GM12878 (cell line): ENCODE data around the gene LRRC57. TPM values are rescaled to one million over a fixed set of nuclear protein-coding genes. Genes with fewer than 3 reads are reported as not detected.

ENCODE experiments used
- ATAC-seq: fragments of 200-7000 bp; cut with Tn5 transposase; 3 replicates; pipeline ENCODE4 v1.9.1; 2020; ENCODE audit warnings: mild to moderate bottlenecking, moderate library complexity
- BruUV-seq: library from RNA; stranded (reverse); fragments of 400-500 nt; replicated peaks from 2 replicates; lab custom pipeline; 2021; lab: Mats Ljungman, UMichigan
- CTCF ChIA-PET: fragments of 300-600 bp; sonication (Branson Sonifier 250); formaldehyde crosslinking; extraction: SDS; loops from one replicate; lab custom pipeline; 2021; ENCODE audit warnings: inconsistent platforms; lab: Yijun Ruan, JAX
- POLR2A ChIA-PET: fragments of 350-600 bp; formaldehyde crosslinking; extraction: SDS; loops from one replicate; lab custom pipeline; 2021; ENCODE audit warnings: inconsistent platforms; lab: Charles Lee
- RAD21 ChIA-PET: fragments of 300-600 bp; sonication (Branson Sonifier 250); formaldehyde crosslinking; loops from one replicate; lab custom pipeline; 2023; ENCODE audit warnings: antibody characterized with exemption; ENCODE audit not compliant: unreplicated experiment; lab: Charles Lee
- SMC1A ChIA-PET: fragments of 300-600 bp; sonication (Branson Sonifier 250); formaldehyde crosslinking; loops from one replicate; lab custom pipeline; 2023; ENCODE audit not compliant: unreplicated experiment, uncharacterized antibody; lab: Charles Lee
- DNase-seq: peaks from one replicate; pipeline ENCODE4 v3.0.0-alpha.2; 2011; ENCODE audit warnings: low read depth, low spot score
- FAIRE-seq: peaks from 3 replicates; lab custom pipeline; 2011; peaks lifted over from hg19 to GRCh38; lab: Jason Lieb, UNC
- H2AFZ ChIP-seq: 2 replicates; pipeline ENCODE4 v1.6.0; 2011; ENCODE audit warnings: low read depth, low read length, control low read depth; ENCODE audit not compliant: control insufficient read depth
- H3K27ac ChIP-seq: 2 replicates; pipeline ENCODE4 v1.5.1; 2011; ENCODE audit warnings: control low read depth; ENCODE audit not compliant: control insufficient read depth, insufficient read depth
- H3K27me3 ChIP-seq, 2 experiments: replicated peaks in 1 of 2; 2 replicates each; pipeline versions ENCODE4 v1.6.0 to v1.6.1; 2011; ENCODE audit warnings: low read length in 1 of 2; ENCODE audit not compliant: control insufficient read depth in 2 of 2, insufficient read depth in 2 of 2
- H3K36me3 ChIP-seq, 2 experiments: 2 replicates each; pipeline ENCODE4 v1.5.1; 2011; ENCODE audit warnings: low read length in 1 of 2; ENCODE audit not compliant: control insufficient read depth in 2 of 2, insufficient read depth in 2 of 2
- H3K4me1 ChIP-seq: 2 replicates; pipeline ENCODE4 v1.6.1; 2011; ENCODE audit warnings: mild to moderate bottlenecking, low read length, moderate library complexity, mixed read lengths; ENCODE audit not compliant: control insufficient read depth, insufficient read depth
- H3K4me2 ChIP-seq: 2 replicates; pipeline ENCODE4 v1.6.0; 2011; ENCODE audit warnings: control low read depth; ENCODE audit not compliant: control insufficient read depth, insufficient read depth
- H3K4me3 ChIP-seq: fragments of 200-600 bp; sonication (generic); 2 replicates; pipeline ENCODE4 v1.5.1; 2016
- H3K79me2 ChIP-seq: 2 replicates; pipeline ENCODE4 v1.6.0; 2011; ENCODE audit warnings: low read length; ENCODE audit not compliant: control insufficient read depth, insufficient read depth
- H3K9ac ChIP-seq: 2 replicates; pipeline ENCODE4 v1.8.0; 2011; ENCODE audit warnings: low read length, control low read depth, mixed read lengths; ENCODE audit not compliant: control insufficient read depth, insufficient read depth
- H3K9me3 ChIP-seq: replicated peaks from 3 replicates; pipeline ENCODE4 v1.5.1; 2011; ENCODE audit warnings: mild to moderate bottlenecking, low read length; ENCODE audit not compliant: control insufficient read depth, insufficient read depth
- H4K20me1 ChIP-seq: 2 replicates; pipeline ENCODE4 v1.6.0; 2011; ENCODE audit not compliant: control insufficient read depth, insufficient read depth
- CREB1 ChIP-seq: IDR thresholded peaks from 2 replicates; pipeline ENCODE4 v1.6.1; 2012; ENCODE audit warnings: low read depth, mild to moderate bottlenecking, inconsistent platforms
- EP300 ChIP-seq, 2 experiments: fragments of 150-350 bp in 1 of 2; IDR thresholded peaks; 2 replicates each; pipeline ENCODE4 v1.6.1; 2011 to 2012; ENCODE audit warnings: low read depth in 2 of 2, low read length in 2 of 2, borderline replicate concordance in 1 of 2, improper control_type of control experiment in 1 of 2, inconsistent platforms in 1 of 2; ENCODE audit not compliant: control insufficient read depth in 1 of 2
- HDGF ChIP-seq: fragments of 450-650 bp; IDR thresholded peaks from 2 replicates; pipeline ENCODE4 v1.6.1; 2016; ENCODE audit warnings: antibody characterized with exemption
- JUND ChIP-seq: IDR thresholded peaks from 2 replicates; pipeline ENCODE4 v1.6.1; 2012; ENCODE audit warnings: low read depth, mild to moderate bottlenecking, low read length, improper control_type of control experiment, moderate library complexity
- POLR2A ChIP-seq: IDR thresholded peaks from 2 replicates; pipeline ENCODE4 v1.6.1; 2011; ENCODE audit warnings: low read depth, mild to moderate bottlenecking, low read length
- WGBS: methylation state at CpG from one replicate; pipeline ENCODE4 v1.1.6; 2016; ENCODE audit warnings: low lambda C conversion rate; ENCODE audit not compliant: insufficient replicate concordance, insufficient coverage; ENCODE audit errors: missing lambda C conversion rate; 5-methylcytosine and 5-hydroxymethylcytosine counted together
- in situ Hi-C: fragments of 300-500 bp; cut with MboI; formaldehyde crosslinking; loops from 9 replicates; pipeline ENCODE4 v1.14.3; 2018; ENCODE audit warnings: mixed read lengths
- intact Hi-C: fragments of 100-400 bp; cut with micrococcal nuclease; formaldehyde crosslinking; loops from one replicate; pipeline ENCODE4 v1.14.2; 2022; ENCODE audit not compliant: unreplicated experiment
- polyA plus RNA-seq, 11 experiments: library from polyadenylated mRNA; depleted of rRNA in 4 of 11; unstranded in 6 of 11; stranded (reverse) in 5 of 11; fragments of >200 nt; fragmentation: Nextera tagmentation in 4 of 11; fragmentation: Illumina TruSeq in 1 of 11; extraction: Ambion mirVana in 4 of 11; extraction: Trizol in 1 of 11; gene quantifications; 1 replicate in 1 of 11; 2 replicates in 10 of 11; pipeline versions ENCODE4 v1.2.1 to v1.2.3, GENCODE V29; 2011 to 2016; ENCODE audit warnings: inconsistent platforms in 2 of 11, missing spikeins in 2 of 11, low read depth in 1 of 11
- total RNA-seq, 4 experiments: library from RNA; depleted of rRNA in 3 of 4; stranded (reverse); fragments of >200 nt in 3 of 4; fragmentation: Illumina TruSeq in 1 of 4; extraction: Trizol in 1 of 4; gene quantifications; 2 replicates each; pipeline versions ENCODE4 v1.2.1 to v1.2.3, GENCODE V29; 2013 to 2021
- TF ChIP-seq, protein P1 (sequence below): fragments of 450-650 bp; conservative IDR thresholded peaks from 2 replicates; pipeline ENCODE4 v1.6.1; 2017; ENCODE audit warnings: mild to moderate bottlenecking, moderate library complexity
- TF ChIP-seq, protein P2 (sequence below): fragments of 150-350 bp; IDR thresholded peaks from 2 replicates; pipeline ENCODE4 v1.6.1; 2014; ENCODE audit warnings: mild to moderate bottlenecking, low read depth, low read length

Gene LRRC57
- total and polyA plus RNA-seq, 10 of the 15 experiments (the other 5 are each of a cell fraction or from before 2014, with no cell fraction given), result 5.2 to 15.7 (median 9.6) TPM

DNA sequence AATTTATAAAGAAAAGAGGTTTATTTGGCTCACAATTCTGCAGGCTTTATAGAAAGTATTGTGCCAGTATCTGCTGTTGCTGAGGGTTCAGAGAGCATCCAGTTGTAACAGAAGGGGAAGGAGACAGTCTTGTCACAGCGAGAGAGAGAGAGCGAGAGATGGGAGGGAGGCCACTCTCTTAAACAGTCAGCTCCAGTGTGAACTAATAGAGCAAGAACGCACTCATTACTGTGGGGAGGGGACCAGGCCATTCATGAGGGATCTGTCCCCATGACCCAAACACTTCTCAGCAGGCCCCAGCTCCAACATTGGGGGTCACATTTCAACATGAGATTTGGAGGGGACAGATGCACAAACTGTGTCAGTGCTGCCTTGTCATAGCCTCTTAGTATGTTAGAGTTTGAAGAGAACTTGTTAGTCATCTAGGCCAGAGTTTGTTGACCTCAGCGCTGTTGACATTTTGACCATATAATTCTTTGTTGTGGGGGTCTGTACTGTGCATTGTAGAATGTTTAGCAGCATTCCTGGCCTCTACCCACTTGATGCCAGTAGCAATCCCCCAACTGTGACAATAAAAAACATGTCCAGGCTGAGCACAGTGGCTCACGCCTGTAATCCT, 42.1 kb upstream of the LRRC57 start:
- in situ Hi-C loops, result no loop called here
- H3K4me1 ChIP-seq, result no peaks in the 10 kb centered on the region
- DNase-seq, result no peak
- ChIA-PET POLR2A (interaction anchor here (0.7 kb wide), 1 partner anchor 243 kb away, joined by 5 read pairs; no protein-coding TSS in a partner anchor), SMC1A (interaction anchor here (1.2 kb wide), 1 partner anchor 59 kb away, joined by 4 read pairs; no protein-coding TSS in a partner anchor)
- H3K79me2 ChIP-seq, result no peaks in the 10 kb centered on the region
- no peaks in the 10 kb centered on the region for H4K20me1 ChIP-seq
- H3K9ac ChIP-seq, result no peak overlapping the region
- no peak overlapping the region for H3K4me3 ChIP-seq
- no peak overlapping the region for H3K4me2 ChIP-seq
- no peak overlapping the region for H3K27ac ChIP-seq
- H3K27me3 ChIP-seq, result no peaks in the 10 kb centered on the region
- peaks cover 0 to 3% of the 10 kb centered on the region in 2 experiments; a peak in 2 of 4 replicates for H3K36me3 ChIP-seq
- no peak overlapping the region for H2AFZ ChIP-seq
- no peak for TF ChIP-seq JUND
- TF ChIP-seq, protein P1, sequence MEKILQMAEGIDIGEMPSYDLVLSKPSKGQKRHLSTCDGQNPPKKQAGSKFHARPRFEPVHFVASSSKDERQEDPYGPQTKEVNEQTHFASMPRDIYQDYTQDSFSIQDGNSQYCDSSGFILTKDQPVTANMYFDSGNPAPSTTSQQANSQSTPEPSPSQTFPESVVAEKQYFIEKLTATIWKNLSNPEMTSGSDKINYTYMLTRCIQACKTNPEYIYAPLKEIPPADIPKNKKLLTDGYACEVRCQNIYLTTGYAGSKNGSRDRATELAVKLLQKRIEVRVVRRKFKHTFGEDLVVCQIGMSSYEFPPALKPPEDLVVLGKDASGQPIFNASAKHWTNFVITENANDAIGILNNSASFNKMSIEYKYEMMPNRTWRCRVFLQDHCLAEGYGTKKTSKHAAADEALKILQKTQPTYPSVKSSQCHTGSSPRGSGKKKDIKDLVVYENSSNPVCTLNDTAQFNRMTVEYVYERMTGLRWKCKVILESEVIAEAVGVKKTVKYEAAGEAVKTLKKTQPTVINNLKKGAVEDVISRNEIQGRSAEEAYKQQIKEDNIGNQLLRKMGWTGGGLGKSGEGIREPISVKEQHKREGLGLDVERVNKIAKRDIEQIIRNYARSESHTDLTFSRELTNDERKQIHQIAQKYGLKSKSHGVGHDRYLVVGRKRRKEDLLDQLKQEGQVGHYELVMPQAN, result no peak
- TF ChIP-seq HDGF, result no peak
- TF ChIP-seq POLR2A, result no peak
- TF ChIP-seq, protein P2, sequence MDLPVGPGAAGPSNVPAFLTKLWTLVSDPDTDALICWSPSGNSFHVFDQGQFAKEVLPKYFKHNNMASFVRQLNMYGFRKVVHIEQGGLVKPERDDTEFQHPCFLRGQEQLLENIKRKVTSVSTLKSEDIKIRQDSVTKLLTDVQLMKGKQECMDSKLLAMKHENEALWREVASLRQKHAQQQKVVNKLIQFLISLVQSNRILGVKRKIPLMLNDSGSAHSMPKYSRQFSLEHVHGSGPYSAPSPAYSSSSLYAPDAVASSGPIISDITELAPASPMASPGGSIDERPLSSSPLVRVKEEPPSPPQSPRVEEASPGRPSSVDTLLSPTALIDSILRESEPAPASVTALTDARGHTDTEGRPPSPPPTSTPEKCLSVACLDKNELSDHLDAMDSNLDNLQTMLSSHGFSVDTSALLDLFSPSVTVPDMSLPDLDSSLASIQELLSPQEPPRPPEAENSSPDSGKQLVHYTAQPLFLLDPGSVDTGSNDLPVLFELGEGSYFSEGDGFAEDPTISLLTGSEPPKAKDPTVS, result no peak
- no peak for TF ChIP-seq EP300 (IDR thresholded peaks at IDR 0.05; ENCODE audit: borderline replicate concordance in 1 of 2, control insufficient read depth in 1 of 2, low read depth in 2 of 2, low read length in 2 of 2)
- no peak for TF ChIP-seq CREB1
- TF ChIP-seq, all 136 proteins: peak for 0
- FAIRE-seq, result no peak
- BruUV-seq, result no TSS peak
- intact Hi-C loops, result no loop called here
- RAD21 ChIA-PET, result interaction anchor here (1.0 kb wide), 1 partner anchor 13 kb away, joined by 3 read pairs; no protein-coding TSS in a partner anchor
- ATAC-seq, result no peak
- CTCF ChIA-PET, result interaction anchor here (1.4 to 1.8 kb wide), 2 partner anchors 8 to 56 kb away, joined by 5 read pairs; no protein-coding TSS in a partner anchor
- WGBS, result 85% methylated on average over 5 of the region's 5 CpGs
- H3K9me3 ChIP-seq, result no peaks in the 10 kb centered on the region
